ENCODE data around the gene EP400. TPM values are rescaled to one million over a fixed set of nuclear protein-coding genes. Genes with fewer than 3 reads are reported as not detected.
A peak's percentile ranks its signal among the peaks of the same experiment; 100 is the strongest.

Gene EP400
- polyA plus RNA-seq, 3 donors from 2014 or later = 0.05 to 4.1 (median 0.74) TPM

DNA sequence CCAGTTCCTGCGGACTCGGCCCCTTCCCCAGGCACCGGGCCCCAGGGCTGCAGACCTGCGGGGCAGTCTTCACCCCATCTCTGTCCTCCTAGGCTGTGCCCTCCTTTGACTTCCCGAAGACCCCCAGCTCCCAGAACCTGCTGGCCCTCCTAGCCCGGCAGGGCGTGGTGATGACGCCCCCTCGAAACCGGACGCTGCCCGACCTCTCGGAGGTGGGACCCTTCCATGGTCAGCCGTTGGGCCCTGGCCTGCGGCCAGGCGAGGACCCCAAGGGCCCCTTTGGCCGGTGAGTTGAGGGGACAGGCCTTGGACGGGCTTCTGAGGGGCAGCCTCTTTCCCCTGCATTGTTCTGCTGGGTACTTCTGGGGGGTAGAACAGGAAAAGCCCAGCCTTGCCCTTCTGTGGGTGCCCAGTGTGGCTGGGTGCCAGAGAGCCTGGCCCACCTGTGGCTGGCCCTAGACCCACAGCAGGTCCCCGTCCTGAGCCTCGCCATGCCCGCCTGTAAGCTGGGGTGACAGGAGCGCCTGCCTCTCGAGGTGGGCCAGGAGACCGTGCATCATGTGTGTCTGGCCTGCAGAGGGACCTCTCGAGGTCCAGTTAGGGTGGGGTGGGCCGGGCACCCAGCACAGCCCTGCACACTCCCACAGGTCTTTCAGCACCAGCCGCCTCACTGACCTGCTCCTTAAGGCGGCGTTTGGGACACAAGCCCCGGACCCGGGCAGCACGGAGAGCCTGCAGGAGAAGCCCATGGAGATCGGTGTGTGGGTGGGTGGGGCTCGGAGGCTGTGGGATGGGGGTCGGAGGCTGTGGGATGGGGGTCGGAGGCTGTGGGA, 33.2 kb upstream of the EP400 start:
- Mint-ChIP-seq H3K36me3 (peaks cover 0 to 4% (median 0%) of the 10 kb centered on the region in 3 donors), H3K4me3 (no peak overlapping the region), H3K4me1 (peaks cover 0 to 3% of the 10 kb centered on the region in 2 donors), H3K27me3 (ENCODE audit: low read depth in 3 of 3) (peaks cover 0 to 2% (median under 1%) of the 10 kb centered on the region in 3 donors), H3K27ac (no peak overlapping the region), H3K9me3 (no peaks in the 10 kb centered on the region)
- no peak for DNase-seq

DNA sequence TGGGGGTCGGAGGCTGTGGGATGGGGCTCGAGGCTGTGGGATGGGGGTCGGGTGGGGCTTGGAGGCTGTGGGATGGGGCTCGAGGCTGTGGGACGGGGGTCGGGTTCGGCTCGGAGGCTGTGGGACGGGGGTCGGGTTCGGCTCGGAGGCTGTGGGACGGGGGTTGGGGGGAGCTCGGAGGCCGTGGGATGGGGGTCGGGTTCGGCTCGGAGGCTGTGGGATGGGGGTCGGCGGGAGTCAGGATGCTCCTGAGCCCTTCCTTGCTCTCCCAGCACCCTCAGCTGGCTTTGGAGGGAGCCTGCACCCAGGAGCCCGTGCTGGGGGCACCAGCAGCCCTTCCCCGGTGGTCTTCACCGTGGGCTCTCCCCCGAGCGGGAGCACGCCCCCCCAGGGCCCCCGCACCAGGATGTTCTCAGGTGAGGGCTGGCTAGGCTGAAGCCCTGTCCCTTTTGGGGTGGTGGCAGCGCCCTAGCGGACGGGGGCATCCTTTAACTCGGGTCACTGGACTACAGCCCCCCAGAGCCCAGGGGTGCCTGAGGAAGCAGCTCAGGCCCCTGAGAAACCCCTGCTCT, 32.5 kb upstream of the EP400 start:
- peaks cover 0 to 3% of the 10 kb centered on the region in 2 donors for H3K4me1 Mint-ChIP-seq
- no peak overlapping the region for H3K4me3 Mint-ChIP-seq
- H3K9me3 Mint-ChIP-seq = no peaks in the 10 kb centered on the region
- H3K27me3 Mint-ChIP-seq (ENCODE audit: low read depth in 3 of 3) = peaks cover 0 to 2% (median 0%) of the 10 kb centered on the region in 3 donors
- no peak for DNase-seq
- no peak overlapping the region for H3K27ac Mint-ChIP-seq
- peaks cover 0 to 4% (median 0%) of the 10 kb centered on the region in 3 donors for H3K36me3 Mint-ChIP-seq

DNA sequence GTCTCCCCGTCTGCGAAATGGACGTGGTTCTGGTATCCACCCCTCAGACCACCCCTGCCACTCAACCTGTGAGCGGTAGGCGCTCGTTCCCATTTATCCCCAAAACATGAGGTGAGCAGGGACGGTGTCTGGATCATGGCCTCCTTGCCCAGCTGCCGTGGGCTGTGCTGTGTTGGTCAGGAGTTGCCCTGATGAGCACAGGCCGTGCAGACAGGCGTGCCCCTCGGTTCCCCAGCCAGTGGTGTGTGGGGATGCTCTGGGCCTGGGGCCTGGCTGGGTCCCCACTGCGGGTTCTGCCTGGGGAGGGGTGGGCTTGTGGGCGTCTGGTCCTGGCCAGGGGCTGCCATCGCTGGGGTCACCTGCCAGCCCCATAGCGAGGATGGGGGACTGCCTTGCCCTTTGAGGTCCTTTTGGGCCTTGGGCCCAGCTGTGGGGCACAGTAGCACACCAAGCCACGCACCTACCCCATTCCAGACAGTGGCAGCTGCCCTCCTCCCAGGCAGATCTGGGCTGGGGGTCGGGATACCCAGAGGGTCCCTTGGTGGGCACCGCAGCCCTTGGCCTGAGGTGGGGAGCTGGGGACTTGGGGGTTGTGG, 31.9 kb upstream of the EP400 start:
- peaks cover 0 to 4% (median 0%) of the 10 kb centered on the region in 3 donors for H3K36me3 Mint-ChIP-seq
- H3K4me3 Mint-ChIP-seq = no peak overlapping the region
- peak overlapping the region in 1 of 6 donors; percentile 48 for H3K27ac Mint-ChIP-seq
- H3K27me3 Mint-ChIP-seq (ENCODE audit: low read depth in 3 of 3) = no peaks in the 10 kb centered on the region
- peaks cover 0 to 3% of the 10 kb centered on the region in 2 donors for H3K4me1 Mint-ChIP-seq
- DNase-seq = no peak
- no peaks in the 10 kb centered on the region for H3K9me3 Mint-ChIP-seq

DNA sequence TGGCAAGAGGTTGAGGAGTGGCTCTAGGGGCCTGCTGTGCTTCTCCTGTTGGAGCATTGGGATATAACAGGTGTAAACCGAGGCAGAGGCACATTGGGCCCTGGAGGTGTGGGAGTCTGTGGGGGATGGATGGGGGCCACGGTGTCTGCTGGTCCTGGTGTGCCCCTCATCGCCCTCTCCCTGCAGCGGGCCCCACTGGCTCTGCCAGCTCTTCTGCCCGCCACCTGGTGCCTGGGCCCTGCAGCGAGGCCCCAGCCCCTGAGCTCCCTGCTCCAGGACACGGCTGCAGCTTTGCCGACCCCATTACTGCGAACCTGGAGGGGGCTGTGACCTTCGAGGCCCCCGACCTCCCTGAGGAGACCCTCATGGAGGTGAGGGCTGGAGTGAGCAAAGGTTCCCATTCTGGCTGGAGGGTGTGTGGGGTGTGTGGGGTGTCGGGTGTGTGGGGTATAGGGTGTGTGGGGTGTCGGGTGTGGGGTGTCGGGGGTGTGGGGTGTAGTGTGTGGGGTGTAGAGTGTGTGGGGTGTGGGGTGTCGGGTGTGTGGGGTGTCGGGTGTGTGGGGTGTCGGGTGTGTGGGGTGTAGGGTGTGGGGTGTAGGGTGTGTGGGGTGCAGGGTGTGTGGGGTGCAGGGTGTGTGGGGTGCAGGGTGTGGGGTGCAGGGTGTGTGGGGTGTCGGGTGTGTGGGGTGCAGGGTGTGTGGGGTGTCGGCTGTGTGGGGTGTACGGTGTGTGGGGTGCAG, 31.3 kb upstream of the EP400 start:
- H3K36me3 Mint-ChIP-seq = peaks cover 0 to 4% (median 0%) of the 10 kb centered on the region in 3 donors
- no peaks in the 10 kb centered on the region for H3K9me3 Mint-ChIP-seq
- no peak overlapping the region for H3K4me3 Mint-ChIP-seq
- DNase-seq = no peak
- no peaks in the 10 kb centered on the region for H3K27me3 Mint-ChIP-seq (ENCODE audit: low read depth in 3 of 3)
- peaks cover 0 to 3% of the 10 kb centered on the region in 2 donors for H3K4me1 Mint-ChIP-seq
- peak overlapping the region in 1 of 6 donors; percentile 48 for H3K27ac Mint-ChIP-seq

DNA sequence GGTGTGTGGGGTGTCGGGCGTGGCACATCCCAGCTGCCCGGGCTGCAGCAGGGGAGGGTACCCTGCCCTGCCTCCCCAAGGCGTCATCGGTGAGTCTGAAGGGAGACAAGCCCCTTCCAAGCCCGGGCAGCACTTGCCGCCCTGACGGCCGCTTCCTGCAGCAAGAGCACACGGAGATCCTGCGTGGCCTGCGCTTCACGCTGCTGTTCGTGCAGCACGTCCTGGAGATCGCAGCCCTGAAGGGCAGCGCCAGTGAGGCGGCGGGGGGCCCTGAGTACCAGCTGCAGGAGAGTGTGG, 30.7 kb upstream of the EP400 start:
- no peaks in the 10 kb centered on the region for H3K9me3 Mint-ChIP-seq
- peaks cover 0 to 4% (median 0%) of the 10 kb centered on the region in 3 donors for H3K36me3 Mint-ChIP-seq
- no peak overlapping the region for H3K4me3 Mint-ChIP-seq
- no peak overlapping the region for H3K27ac Mint-ChIP-seq
- H3K27me3 Mint-ChIP-seq (ENCODE audit: low read depth in 3 of 3) = no peaks in the 10 kb centered on the region
- no peak for DNase-seq
- peaks cover 0 to 3% of the 10 kb centered on the region in 2 donors for H3K4me1 Mint-ChIP-seq

DNA sequence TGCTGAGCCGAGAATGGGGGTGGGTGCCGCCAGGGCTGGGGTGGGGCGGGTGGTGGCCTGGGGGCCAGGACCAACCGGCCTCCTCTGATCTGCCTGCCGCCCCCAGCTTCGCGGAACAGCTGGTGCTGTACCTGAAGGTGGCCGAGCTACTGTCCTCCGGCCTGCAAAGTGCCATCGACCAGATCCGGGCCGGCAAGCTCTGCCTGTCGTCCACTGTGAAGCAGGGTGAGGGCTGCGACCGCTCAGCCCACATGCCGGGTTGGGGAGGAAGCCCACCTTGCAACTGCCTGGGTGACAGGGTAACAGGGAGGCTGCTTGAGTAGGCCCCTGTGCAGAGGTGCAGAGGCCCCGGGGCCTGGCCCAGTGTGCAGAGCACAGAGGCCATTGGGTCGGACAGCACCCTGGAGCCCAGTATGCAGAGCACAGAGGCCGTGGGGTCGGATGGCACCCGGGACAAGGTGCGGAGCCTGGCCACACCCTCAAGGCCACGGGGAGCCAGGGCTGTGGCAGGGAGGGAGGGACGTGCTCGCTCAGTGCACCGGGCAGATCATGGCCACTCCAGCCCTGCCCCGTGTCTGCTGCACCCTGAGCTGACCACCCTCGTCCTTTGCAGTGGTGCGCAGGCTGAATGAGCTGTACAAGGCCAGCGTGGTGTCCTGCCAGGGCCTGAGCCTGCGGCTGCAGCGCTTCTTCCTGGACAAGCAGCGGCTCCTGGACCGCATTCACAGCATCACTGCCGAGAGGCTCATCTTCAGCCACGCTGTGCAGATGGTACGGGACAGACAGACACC, 30.2 kb upstream of the EP400 start:
- H3K27ac Mint-ChIP-seq = no peak overlapping the region

DNA sequence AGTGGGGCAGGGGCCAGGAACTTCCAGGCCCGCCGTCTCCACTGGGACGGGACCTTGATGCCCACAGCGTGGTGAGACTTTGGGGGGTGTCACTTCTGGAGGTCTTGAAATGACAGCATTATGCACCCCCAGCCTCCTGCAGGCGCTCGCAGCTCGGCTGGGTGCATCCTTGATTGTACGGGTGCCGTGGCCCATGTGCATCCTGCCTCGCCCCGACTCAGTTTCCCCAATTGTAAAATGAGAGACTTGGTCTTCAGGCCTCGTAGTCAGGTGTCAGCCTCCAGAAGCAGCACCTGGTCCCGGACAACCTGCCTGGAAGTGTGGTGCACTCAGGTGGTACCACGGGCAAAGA, 29.6 kb upstream of the EP400 start:
- no peak overlapping the region for H3K27ac Mint-ChIP-seq

More for the DNA sequence above, 30.2 kb upstream of the EP400 start:
- Mint-ChIP-seq H3K4me3 (no peak overlapping the region), H3K27me3 (ENCODE audit: low read depth in 3 of 3) (no peaks in the 10 kb centered on the region), H3K4me1 (peaks cover 3 to 5% of the 10 kb centered on the region in 2 donors), H3K36me3 (peaks cover 0 to 4% (median 0%) of the 10 kb centered on the region in 3 donors), H3K9me3 (no peaks in the 10 kb centered on the region)
- DNase-seq = no peak

DNA sequence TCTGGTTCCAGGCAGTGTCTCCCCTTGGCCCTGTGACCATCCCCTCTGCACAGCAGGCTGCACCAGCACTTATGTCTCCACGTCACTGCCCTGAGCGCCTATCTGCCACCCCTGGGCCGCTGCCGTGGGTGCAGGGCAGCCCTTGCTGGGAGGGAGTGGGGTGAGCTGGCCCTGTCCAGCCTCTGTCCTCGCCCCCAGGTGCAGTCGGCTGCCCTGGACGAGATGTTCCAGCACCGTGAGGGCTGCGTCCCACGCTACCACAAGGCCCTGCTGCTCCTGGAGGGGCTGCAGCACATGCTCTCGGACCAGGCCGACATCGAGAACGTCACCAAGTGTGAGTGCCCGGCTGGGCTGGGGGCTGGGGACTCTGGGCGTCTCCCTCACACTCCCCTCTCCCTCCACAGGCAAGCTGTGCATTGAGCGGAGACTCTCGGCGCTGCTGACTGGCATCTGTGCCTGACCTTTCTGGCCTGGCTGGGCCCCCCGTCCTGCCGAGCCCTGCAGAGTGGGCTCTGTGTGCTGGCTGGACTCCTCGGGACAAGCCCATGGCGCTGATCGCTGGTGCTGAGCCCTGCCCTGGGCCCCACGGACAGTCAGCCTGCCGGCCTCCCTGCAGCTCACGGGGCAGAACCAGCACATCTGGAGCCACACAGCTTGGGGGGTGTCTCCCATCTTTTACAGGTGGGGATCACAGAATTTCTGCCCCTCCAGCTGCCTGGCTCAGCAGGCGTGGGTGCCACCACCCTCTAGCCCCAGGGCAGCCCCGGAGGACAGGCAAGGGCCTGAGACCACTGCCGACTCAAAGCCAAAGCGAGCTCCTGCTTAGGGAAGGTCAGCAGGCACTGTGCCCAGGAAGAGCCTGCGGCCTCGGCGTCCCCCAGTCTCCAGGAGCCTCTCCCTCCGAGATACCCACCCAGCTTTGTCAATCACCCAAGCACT, 28.6 kb upstream of the EP400 start:
- peak overlapping the region in 1 of 6 donors; percentile 54 for H3K27ac Mint-ChIP-seq
- peaks cover 0 to 4% (median 0%) of the 10 kb centered on the region in 3 donors for H3K36me3 Mint-ChIP-seq
- no peaks in the 10 kb centered on the region for H3K9me3 Mint-ChIP-seq
- H3K4me3 Mint-ChIP-seq = no peak overlapping the region
- DNase-seq = no peak
- H3K4me1 Mint-ChIP-seq = peaks cover 7% of the 10 kb centered on the region in 2 donors
- H3K27me3 Mint-ChIP-seq (ENCODE audit: low read depth in 3 of 3) = no peaks in the 10 kb centered on the region

More for the DNA sequence above, 29.6 kb upstream of the EP400 start:
- H3K4me1 Mint-ChIP-seq = peaks cover 7% of the 10 kb centered on the region in 2 donors
- no peak overlapping the region for H3K4me3 Mint-ChIP-seq
- peaks cover 0 to 4% (median 0%) of the 10 kb centered on the region in 3 donors for H3K36me3 Mint-ChIP-seq
- H3K9me3 Mint-ChIP-seq = no peaks in the 10 kb centered on the region
- no peak for DNase-seq
- no peaks in the 10 kb centered on the region for H3K27me3 Mint-ChIP-seq (ENCODE audit: low read depth in 3 of 3)

DNA sequence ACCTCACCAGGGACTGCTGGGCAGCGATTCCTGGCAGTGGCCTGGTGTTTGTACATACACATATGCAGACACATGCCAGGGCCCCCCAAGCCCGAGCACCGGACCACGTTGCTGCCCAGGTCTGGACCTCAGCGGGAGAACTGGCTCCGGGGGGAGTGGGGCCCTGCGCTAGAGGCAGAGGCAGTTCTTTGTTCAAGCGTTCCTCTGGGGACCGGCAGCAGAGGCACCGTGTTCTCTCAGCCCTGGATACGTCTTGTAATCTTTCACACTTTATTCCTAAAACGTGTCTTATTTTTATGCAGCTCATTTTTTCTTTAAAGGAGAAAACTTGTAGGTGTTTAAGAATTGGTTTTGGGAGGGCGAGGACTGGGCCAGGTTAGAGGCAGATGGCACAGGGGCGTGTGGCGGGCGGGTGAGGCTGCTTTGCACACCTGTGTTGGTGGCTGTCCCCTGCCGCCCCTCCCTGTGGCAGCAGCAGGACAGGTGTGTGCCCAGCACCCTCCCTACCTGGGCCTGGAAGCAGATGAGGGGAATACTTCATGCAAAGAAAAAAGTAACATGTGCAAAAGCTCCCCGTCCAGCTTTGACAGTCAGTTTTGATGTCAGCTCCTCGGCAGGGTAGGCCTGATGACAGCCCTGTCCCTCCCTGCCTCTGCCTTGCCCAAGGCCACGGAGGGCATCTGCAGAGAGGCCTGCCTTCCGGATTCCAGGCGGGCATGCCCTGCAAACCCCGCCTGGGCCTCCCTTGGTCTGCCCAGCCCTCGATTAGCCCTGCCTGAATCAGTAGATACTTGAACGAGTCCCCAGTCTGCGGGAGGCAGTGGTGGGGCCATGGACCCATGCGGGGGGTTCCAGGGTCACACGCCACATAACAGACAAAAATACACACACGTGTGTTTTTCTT, 27.6 kb upstream of the EP400 start:
- Mint-ChIP-seq H3K4me3 (no peak overlapping the region), H3K36me3 (peaks cover 0 to 4% (median 0%) of the 10 kb centered on the region in 3 donors), H3K27me3 (ENCODE audit: low read depth in 3 of 3) (no peaks in the 10 kb centered on the region), H3K27ac (peak overlapping the region in 1 of 6 donors; percentile 54), H3K4me1 (peaks cover 7% of the 10 kb centered on the region in 2 donors), H3K9me3 (no peaks in the 10 kb centered on the region)
- no peak for DNase-seq

DNA sequence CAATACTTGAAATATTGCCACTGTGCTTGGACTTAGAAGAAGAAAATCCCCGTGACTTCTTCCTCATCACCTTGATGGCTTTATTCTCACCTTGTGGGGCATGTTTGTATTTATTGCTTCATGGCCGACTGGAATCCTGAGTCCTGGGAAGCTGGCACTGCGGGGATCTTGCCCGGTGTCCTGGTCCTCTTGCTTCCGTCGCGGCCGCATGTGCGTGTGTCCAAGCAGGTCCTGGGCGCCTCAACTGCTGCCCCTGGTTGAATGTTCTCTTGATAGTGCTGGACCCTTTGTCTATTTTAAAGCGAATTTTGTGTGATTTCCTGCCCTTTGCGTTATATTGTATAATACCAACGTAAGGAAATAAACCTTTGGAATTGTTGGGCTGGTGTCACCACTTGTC, 27.0 kb upstream of the EP400 start:
- H3K27me3 Mint-ChIP-seq (ENCODE audit: low read depth in 3 of 3) = peaks cover 0 to 2% (median under 1%) of the 10 kb centered on the region in 3 donors
- no peaks in the 10 kb centered on the region for H3K9me3 Mint-ChIP-seq
- peaks cover 7 to 8% of the 10 kb centered on the region in 2 donors for H3K4me1 Mint-ChIP-seq
- H3K27ac Mint-ChIP-seq = no peak overlapping the region
- H3K4me3 Mint-ChIP-seq = no peak overlapping the region
- H3K36me3 Mint-ChIP-seq = peaks cover 0 to 4% (median 0%) of the 10 kb centered on the region in 3 donors
- DNase-seq = no peak

DNA sequence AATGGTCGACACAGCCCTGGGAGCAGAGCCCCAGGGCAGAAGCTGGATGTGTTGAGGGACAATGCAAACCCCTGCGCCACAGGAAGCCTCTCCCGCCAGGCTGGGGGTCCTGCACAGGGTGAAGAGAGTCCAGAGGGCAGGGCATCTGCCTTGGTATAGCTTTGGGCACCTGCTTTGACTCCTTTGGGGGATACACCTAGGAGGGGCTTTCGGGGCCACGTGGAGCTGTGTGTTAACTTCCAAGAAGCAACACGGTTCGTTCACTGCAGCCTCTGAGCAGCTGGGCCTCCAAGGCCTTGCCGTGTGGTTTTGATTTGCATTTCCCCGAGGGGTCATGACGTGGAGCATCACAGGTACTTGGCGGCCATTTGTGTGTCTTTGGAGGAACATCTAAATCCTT, 26.5 kb upstream of the EP400 start:
- no peak overlapping the region for H3K27ac Mint-ChIP-seq
- H3K4me3 Mint-ChIP-seq = no peak overlapping the region

More for the DNA sequence above, 26.5 kb upstream of the EP400 start:
- H3K4me1 Mint-ChIP-seq = peaks cover 7 to 9% of the 10 kb centered on the region in 2 donors
- H3K36me3 Mint-ChIP-seq = peaks cover 0 to 4% (median 0%) of the 10 kb centered on the region in 3 donors
- H3K27me3 Mint-ChIP-seq (ENCODE audit: low read depth in 3 of 3) = peaks cover 0 to 7% (median 4%) of the 10 kb centered on the region in 3 donors
- no peaks in the 10 kb centered on the region for H3K9me3 Mint-ChIP-seq
- no peak for DNase-seq

All from immature natural killer cell (primary cell).